ENCODE data around the gene SULF2. TPM values are rescaled to one million over a fixed set of nuclear protein-coding genes. Genes with fewer than 3 reads are reported as not detected.

The SULF2 gene
- total RNA-seq, 2 donors from 2014 or later = 2.1 TPM; not detected in 1

DNA sequence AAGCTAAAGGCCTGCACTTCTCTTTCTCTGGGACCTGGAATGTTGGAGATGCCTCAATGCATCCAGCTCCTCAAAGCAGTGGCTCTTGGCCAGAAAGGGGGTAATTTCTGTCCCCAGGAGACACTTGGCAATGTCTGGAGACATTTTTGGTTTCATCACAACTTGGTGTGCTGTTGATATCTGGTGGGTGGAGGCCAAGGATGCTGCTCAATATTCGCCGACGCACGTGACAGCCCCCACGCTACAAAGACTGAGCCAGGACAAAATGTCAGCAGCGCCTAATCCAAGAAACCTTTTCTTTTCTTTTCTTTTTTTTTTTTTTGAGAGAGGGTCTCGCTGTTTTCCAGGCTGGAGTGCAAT, 79.8 kb downstream of the SULF2 start:
- DNase-seq (ENCODE audit: low spot score) = no peak
- ATAC-seq = no peak
- H3K27me3 Mint-ChIP-seq = peaks cover 9 to 18% of the 10 kb centered on the region in 2 donors
- H3K36me3 Mint-ChIP-seq = no peaks in the 10 kb centered on the region
- H3K27ac Mint-ChIP-seq = no peak overlapping the region
- H3K9me3 Mint-ChIP-seq = no peaks in the 10 kb centered on the region
- no peak overlapping the region for H3K4me3 Mint-ChIP-seq
- no peaks in the 10 kb centered on the region for H3K4me1 Mint-ChIP-seq (ENCODE audit: low read depth in 2 of 2)

DNA sequence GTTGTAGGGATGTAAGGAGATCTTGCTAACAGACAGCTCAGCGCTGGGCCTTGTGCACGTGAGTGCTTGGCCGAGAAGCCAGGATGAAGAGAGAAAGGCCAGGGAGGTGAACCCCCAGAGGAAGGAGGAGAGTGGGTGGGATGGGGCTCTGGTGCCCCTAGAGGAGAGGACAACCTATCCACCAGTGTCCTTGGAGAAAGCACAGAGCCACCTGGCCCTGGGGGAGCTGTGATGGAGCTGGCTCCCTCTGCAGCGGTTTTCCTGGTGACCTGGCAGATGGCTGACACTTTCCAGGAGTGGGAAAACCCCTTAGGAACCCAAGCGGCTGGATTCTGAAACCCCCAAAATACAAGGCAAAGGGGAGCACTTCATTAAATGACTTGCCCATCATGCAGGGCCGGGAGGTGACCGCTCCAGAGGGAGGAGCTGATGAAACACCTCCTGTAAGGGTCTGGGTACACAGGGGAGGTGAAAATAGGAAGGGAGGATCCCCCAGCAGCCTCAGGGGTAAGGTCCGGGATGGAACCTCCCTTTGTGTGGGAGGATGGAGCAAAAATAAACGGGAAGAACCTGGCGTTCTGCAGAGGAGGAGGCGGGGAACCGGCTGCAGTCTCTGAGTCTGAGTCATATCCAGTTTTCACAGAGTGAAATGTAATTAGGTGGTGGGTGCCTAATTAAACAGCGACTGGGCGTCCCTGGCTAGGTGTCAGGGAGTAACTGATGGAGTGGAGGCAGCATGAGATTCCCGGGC, 80.4 kb downstream of the SULF2 start:
- Mint-ChIP-seq H3K9me3 (no peaks in the 10 kb centered on the region), H3K36me3 (no peaks in the 10 kb centered on the region), H3K27me3 (peaks cover 9 to 18% of the 10 kb centered on the region in 2 donors), H3K4me3 (no peak overlapping the region), H3K4me1 (ENCODE audit: low read depth in 2 of 2) (no peaks in the 10 kb centered on the region), H3K27ac (no peak overlapping the region)
- DNase-seq (ENCODE audit: low spot score) (no peak), ATAC-seq (peak in 1 of 2 donors; percentile 46)

DNA sequence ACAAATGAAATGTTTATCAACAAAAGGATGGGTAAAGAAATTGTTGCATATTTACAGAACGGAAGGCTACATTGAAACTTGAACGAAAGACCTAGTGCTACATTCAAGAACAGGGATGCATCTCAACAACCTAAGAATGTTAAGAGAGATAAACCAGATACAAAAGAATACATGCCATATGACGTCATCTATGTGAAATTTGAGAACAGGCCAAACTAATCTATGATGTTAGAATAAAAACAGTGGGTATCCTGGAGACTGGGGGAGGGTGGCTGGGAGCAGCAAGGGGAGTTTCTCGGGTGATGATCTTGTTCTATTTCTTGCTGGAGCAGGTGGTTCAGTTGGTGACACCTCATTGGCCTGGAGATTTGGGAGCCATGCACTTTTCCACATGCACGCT, 81.5 kb downstream of the SULF2 start:
- no peak overlapping the region for H3K27ac Mint-ChIP-seq
- no peak for ATAC-seq
- H3K4me1 Mint-ChIP-seq (ENCODE audit: low read depth in 2 of 2) = no peaks in the 10 kb centered on the region
- H3K27me3 Mint-ChIP-seq = peaks cover 6 to 11% of the 10 kb centered on the region in 2 donors
- no peak overlapping the region for H3K4me3 Mint-ChIP-seq
- DNase-seq (ENCODE audit: low spot score) = no peak
- H3K9me3 Mint-ChIP-seq = no peaks in the 10 kb centered on the region
- no peaks in the 10 kb centered on the region for H3K36me3 Mint-ChIP-seq

DNA sequence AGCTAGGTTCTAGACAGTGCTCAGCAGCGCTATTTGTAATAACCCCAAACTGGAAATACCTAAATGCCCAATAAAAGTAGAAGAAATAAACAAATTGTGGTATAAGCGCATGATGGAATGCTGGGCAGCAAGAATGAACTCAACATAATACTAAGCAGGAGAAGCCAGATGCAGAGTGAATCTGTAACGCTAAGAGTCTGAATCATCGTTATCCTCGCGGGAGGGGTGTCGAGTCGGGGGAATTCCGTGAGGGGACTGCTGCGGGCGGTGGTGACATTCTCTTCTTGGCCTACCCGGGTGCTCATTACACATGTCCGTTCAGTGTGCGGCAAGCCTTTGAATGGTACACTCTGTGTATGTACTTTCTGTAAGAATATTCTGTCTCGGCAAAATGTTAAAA, 83.7 kb downstream of the SULF2 start:
- Mint-ChIP-seq H3K9me3 (no peaks in the 10 kb centered on the region), H3K27ac (no peak overlapping the region), H3K4me3 (no peak overlapping the region), H3K36me3 (no peaks in the 10 kb centered on the region), H3K4me1 (ENCODE audit: low read depth in 2 of 2) (no peaks in the 10 kb centered on the region), H3K27me3 (peaks cover 0 to 6% of the 10 kb centered on the region in 2 donors)
- DNase-seq (ENCODE audit: low spot score) (no peak), ATAC-seq (no peak)

GRCh38 chr20:47700327-47700726, 85.0 kb downstream of the SULF2 start:
- Mint-ChIP-seq H3K9me3 (no peaks in the 10 kb centered on the region), H3K4me1 (ENCODE audit: low read depth in 2 of 2) (no peaks in the 10 kb centered on the region), H3K4me3 (no peak overlapping the region), H3K27ac (no peak overlapping the region), H3K27me3 (peaks cover 0 to 6% of the 10 kb centered on the region in 2 donors), H3K36me3 (no peaks in the 10 kb centered on the region)
- no peak for ATAC-seq
- DNase-seq (ENCODE audit: low spot score) = no peak

- H3K36me3 Mint-ChIP-seq = no peaks in the 10 kb centered on the region
- H3K27ac Mint-ChIP-seq = no peak overlapping the region
- ATAC-seq = no peak
- no peak overlapping the region for H3K4me3 Mint-ChIP-seq
- no peaks in the 10 kb centered on the region for H3K9me3 Mint-ChIP-seq
- H3K27me3 Mint-ChIP-seq = peaks cover 0 to 3% of the 10 kb centered on the region in 2 donors
- no peaks in the 10 kb centered on the region for H3K4me1 Mint-ChIP-seq (ENCODE audit: low read depth in 2 of 2)
- DNase-seq (ENCODE audit: low spot score) = no peak
Measured at GRCh38 chr20:47699818-47700217, 85.5 kb downstream of the SULF2 start.

DNA sequence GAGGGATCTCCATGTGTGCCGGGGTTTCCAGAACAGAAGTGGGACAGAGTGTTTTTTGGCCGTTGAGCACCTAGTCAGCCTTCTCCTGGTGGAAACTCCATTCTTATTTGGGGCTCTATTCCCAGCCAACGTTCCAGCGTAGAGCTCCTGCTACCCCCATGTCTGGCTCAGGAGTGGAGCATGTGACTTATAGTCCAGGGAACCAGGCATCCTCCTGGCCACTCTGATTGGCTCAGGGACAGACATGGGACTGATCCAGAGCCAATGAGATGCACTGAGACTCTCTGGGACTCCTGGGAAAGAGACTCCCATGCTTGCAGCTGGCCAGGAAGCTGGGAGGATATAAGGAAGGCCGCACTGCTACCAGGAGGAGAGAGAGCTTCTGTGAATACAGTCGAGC, 87.1 kb downstream of the SULF2 start:
- ATAC-seq (no peak), DNase-seq (ENCODE audit: low spot score) (no peak)
- Mint-ChIP-seq H3K36me3 (no peaks in the 10 kb centered on the region), H3K4me3 (no peak overlapping the region), H3K4me1 (ENCODE audit: low read depth in 2 of 2) (no peaks in the 10 kb centered on the region), H3K27me3 (peaks cover 0 to 3% of the 10 kb centered on the region in 2 donors), H3K9me3 (no peaks in the 10 kb centered on the region), H3K27ac (no peak overlapping the region)

DNA sequence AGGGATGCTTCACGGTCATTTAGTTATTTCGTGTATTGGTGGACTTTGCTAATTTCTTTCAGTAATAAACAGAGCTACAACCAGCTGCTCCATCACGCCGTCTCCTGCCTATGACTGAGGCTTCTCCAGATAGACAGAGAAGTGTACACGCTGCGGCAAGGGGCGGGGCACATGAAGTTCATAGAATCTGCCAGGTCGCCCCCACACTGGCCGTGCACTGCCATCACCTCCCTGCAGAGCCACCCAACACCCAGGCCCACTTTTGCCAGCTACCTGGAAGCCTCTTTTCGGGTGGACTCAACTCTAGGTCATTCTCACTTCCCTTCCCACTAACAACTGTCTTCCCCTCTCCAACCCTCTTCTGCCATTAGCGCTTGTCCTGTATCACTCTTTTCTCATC, 88.4 kb downstream of the SULF2 start:
- Mint-ChIP-seq H3K27ac (no peak overlapping the region), H3K27me3 (peaks cover 0 to 6% of the 10 kb centered on the region in 2 donors), H3K4me1 (ENCODE audit: low read depth in 2 of 2) (no peaks in the 10 kb centered on the region), H3K36me3 (no peaks in the 10 kb centered on the region), H3K4me3 (no peak overlapping the region), H3K9me3 (no peaks in the 10 kb centered on the region)
- no peak for DNase-seq (ENCODE audit: low spot score)
- no peak for ATAC-seq

DNA sequence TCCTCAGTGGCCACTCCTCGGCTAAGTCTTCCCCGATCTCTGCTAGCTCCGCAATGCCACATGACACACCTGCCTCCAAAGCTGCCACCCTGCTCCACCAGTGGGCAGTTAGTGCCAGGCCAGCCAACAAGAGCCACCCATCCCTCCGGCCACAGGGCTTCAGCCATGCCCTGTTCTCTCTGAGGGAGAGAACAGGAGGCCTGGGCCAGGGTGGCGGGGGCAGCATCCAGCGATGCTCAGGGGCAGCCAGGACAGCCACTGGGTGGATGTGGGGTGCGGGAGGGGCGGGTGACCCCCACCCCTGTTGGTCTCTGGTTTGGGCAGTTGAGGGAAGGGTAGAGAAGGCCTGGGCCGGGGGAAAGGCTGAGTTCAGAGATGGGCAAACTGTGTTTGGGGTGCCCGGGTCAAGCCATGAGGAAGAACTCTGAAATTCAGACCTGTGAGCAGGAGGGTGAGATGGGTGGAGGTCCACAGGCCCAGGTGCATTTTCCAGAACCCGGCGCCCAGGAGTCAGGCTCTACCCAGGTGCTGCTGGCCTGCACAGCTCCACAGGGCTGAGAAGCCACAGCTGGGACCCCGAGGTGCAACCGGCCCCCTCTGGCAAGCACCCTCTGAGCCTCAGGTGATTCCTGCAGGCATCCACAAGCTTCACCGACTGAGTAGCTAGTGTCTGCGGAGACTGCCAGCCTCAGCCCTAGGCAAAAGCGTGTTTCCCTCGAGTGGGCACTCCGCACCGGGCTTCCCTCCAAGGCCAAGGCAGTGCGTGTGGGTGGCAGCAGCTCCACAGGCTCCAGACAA, 91.1 kb downstream of the SULF2 start:
- Mint-ChIP-seq H3K36me3 (no peaks in the 10 kb centered on the region), H3K4me3 (no peak overlapping the region), H3K9me3 (no peaks in the 10 kb centered on the region), H3K27ac (no peak overlapping the region), H3K27me3 (peaks cover 16 to 17% of the 10 kb centered on the region in 2 donors), H3K4me1 (ENCODE audit: low read depth in 2 of 2) (no peaks in the 10 kb centered on the region)
- DNase-seq (ENCODE audit: low spot score) = no peak
- ATAC-seq = peak in 1 of 2 donors; percentile 33

DNA sequence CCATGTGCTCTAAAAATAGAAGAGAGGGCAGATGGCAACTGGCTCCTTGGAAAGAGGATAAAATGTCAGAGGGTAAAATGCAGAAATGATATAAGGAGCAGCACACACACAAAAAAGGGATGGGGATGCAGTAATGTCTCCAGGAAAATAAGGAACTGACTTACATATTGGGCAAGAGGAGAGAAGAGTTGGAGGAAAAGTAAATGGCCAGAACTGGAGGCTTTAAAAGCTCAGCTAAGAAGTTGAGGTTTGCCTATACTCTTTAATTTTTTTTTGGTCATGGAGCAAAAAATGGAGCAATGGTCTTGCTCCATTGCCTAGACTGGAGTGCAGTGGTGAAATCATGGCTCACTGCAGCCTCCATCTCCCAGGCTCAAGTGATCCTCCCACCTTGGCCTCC, 93.7 kb downstream of the SULF2 start:
- Mint-ChIP-seq H3K4me3 (no peak overlapping the region), H3K27me3 (peaks cover 19 to 24% of the 10 kb centered on the region in 2 donors), H3K27ac (no peak overlapping the region), H3K36me3 (no peaks in the 10 kb centered on the region), H3K9me3 (no peaks in the 10 kb centered on the region), H3K4me1 (ENCODE audit: low read depth in 2 of 2) (no peaks in the 10 kb centered on the region)
- no peak for DNase-seq (ENCODE audit: low spot score)
- ATAC-seq = no peak

DNA sequence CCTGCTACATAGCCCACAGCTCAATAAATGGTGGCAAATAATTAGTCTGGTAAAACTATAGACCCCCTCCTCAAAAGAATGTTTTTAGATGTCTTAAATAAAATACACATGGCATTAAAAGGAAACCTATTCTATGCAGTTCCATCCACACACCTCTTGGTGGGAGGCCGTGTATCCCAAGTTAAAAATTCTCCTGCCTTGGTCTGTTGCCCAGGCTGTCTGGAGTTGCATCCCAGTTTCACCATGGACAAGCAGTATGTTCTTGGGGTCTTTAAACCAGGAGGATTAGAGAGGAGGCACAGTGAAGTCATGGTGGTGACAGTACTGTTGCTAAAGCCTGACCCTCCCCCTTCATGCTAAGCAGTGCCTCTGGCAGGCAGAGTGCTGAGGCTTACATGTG, 95.5 kb downstream of the SULF2 start:
- no peaks in the 10 kb centered on the region for H3K4me1 Mint-ChIP-seq (ENCODE audit: low read depth in 2 of 2)
- no peak overlapping the region for H3K4me3 Mint-ChIP-seq
- no peak overlapping the region for H3K27ac Mint-ChIP-seq
- H3K9me3 Mint-ChIP-seq = no peaks in the 10 kb centered on the region
- no peaks in the 10 kb centered on the region for H3K36me3 Mint-ChIP-seq
- DNase-seq (ENCODE audit: low spot score) = no peak
- peaks cover 19 to 24% of the 10 kb centered on the region in 2 donors for H3K27me3 Mint-ChIP-seq
- no peak for ATAC-seq

- H3K4me1 Mint-ChIP-seq (ENCODE audit: low read depth in 2 of 2) = no peaks in the 10 kb centered on the region
- no peak for DNase-seq (ENCODE audit: low spot score)
- H3K36me3 Mint-ChIP-seq = no peaks in the 10 kb centered on the region
- H3K4me3 Mint-ChIP-seq = no peak overlapping the region
- H3K27me3 Mint-ChIP-seq = peaks cover 19 to 24% of the 10 kb centered on the region in 2 donors
- no peaks in the 10 kb centered on the region for H3K9me3 Mint-ChIP-seq
- no peak for ATAC-seq
- H3K27ac Mint-ChIP-seq = no peak overlapping the region
Measured at GRCh38 chr20:47688385-47689381, 96.6 kb downstream of the SULF2 start.

GRCh38 chr20:47687095-47687987, 97.9 kb downstream of the SULF2 start:
- H3K27ac Mint-ChIP-seq = no peak overlapping the region
- peaks cover 16 to 24% of the 10 kb centered on the region in 2 donors for H3K27me3 Mint-ChIP-seq
- H3K4me3 Mint-ChIP-seq = no peak overlapping the region
- no peak for ATAC-seq
- no peaks in the 10 kb centered on the region for H3K4me1 Mint-ChIP-seq (ENCODE audit: low read depth in 2 of 2)
- H3K36me3 Mint-ChIP-seq = no peaks in the 10 kb centered on the region
- no peaks in the 10 kb centered on the region for H3K9me3 Mint-ChIP-seq
- peak; percentile 39 for DNase-seq (ENCODE audit: low spot score)
